Stimulated activated CD8-positive, alpha-beta memory T cell treated with anti-CD3 and anti-CD28 coated beads, Interleukin-15, amount 100 ng/mL, for 1 hour (primary cell): ENCODE results near the gene PRKG1.

ENCODE experiments used
- DNase-seq: peaks from one replicate; pipeline ENCODE4 v3.0.0-alpha.2; 2020; ENCODE audit warnings: low read depth

The PRKG1 gene

DNA sequence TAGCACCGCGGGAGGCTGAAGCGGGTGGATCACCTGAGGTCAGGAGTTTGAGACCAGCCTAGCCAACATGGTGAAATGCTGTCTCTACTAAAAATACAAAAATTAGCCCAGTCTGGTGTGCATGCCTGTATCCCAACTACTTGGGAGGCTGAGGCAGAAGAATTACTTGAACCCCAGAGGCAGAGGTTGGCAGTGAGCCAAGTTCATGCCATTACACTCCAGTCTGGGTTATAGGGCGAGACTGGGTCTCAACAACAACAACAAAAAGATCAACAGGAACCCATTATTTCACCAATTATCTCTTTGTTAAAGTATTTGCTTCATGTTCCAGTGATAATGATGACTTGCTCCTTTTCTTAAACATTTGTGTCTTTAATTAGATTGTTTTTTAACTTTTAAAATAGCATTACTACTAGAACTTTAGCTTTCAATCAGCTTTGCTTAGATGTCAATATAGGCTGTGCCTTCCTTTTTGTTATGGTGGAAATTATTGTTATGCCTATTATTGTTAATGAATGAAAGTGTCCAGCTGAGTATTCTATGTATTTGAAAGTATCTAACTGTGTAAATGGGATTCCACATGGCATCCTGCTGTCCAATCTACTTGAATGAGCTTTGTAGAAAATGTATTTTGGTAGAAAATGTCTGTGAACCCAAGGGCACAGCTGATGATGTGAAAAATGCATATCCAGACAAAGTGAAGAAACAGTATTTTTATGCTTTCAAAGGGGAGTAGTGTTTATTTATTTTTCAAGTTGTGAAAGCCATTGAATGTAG, 686.8 kb downstream of the PRKG1 start:
- DNase-seq, result no peak

DNA sequence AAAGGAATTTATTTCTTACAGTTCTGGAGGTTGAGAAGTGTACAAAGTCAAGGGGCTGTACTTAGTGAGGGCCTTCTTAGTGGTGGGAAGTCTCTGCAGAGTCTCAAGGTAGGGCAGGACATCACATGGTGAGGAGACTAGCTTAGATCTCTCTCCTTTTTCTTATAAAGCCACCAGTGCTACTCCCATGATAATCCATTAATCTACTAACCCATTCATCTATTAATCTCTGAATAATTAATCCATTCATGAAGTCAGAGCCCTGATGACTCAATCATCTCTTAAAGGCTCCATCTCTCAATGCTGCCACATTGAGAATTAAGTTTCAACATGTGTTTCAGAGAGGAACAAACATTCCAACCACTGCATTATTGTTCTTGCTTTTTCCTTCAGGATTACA, 689.5 kb downstream of the PRKG1 start:
- no peak for DNase-seq

DNA sequence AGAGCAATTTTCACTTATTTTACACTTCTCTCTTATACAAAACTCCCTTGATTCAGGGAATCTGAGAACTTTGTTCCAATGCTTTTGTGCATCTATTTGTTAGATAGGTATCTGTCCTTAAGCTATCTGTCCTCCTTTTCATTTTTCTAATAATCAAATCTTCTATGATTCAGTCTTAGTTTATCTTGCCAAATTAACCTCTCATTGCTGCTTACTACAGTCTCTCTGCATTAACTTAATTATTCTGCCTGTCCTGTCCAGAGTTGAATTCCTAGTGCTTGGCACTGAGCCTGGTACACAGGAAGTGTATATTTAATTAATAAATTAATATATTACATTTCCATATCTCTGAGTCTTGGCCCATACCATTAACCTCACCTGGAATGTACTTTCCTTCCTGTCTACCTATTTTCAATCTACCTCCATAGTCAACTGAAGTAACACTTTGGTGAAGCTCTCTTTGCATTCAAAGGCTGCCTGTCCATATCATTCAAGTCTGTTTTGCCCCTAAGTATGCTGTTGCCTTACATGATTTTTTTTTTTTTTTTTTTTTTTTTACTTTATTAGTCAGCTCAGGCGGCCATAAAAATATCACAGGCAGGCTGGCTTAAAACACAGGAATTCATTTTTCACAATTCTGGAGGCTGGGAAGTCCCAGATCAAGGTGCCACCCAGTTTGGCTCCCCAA, 691.1 kb downstream of the PRKG1 start:
- DNase-seq, result no peak

DNA sequence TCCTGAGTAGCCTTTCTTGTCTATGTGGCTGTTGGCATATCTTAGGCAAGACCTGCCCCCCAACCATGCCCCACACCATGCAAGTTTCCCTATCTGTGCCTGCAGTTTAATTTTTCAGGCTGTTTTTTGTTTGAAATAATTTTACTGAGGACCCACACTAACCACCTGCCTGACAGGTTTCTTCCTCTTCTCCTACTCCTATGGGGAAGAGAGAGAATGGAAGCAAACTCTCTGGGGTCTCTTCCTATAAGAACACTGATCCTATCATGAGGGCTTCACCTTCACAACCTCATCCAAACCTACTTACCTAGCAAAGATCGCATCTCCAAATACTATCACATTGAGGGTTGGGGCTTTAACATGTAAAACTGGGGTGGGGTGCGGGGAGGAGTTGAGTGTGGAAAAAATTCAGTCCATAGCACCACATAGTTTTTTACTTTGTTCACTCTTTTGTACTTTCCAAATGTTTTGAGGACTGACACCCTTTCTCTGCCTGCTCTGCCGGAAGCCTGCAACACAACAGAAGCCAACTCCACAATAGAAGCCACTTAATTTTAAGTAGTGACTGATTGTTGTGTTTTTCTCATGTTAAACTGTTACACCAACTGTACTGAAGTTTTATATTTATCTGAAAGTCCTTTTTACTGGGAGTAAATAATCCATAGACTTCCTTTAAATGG, 692.3 kb downstream of the PRKG1 start:
- DNase-seq, result no peak

DNA sequence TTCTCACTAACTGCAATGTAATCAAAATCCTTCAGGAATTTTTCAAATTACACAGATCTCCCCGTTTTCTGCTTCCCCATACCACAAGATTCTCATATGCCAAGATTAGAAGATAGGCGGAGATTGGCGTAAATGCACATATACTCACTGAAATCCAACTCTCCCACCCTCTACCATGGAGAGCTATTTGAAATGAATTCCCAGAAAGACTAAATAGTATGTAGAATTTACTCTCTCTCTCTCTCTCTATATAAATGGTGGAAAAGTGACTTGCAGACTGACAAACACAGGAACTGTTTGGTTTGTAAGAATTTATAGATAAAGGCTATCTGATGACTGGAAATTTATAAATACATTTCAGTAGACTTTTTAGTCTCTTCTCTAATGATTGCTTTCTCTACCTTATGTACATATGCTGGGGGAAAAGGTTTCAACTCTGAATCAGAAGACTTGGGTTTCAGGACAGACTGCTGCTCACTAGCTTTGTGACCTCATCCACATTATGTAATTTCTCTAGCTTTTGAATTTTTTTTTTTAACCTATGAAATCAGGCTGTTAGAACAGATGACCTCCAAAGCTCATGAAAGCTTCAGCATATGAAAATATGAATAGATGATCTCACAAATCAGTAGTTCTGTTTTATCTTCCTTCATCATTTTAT, 692.9 kb downstream of the PRKG1 start:
- DNase-seq, result no peak

DNA sequence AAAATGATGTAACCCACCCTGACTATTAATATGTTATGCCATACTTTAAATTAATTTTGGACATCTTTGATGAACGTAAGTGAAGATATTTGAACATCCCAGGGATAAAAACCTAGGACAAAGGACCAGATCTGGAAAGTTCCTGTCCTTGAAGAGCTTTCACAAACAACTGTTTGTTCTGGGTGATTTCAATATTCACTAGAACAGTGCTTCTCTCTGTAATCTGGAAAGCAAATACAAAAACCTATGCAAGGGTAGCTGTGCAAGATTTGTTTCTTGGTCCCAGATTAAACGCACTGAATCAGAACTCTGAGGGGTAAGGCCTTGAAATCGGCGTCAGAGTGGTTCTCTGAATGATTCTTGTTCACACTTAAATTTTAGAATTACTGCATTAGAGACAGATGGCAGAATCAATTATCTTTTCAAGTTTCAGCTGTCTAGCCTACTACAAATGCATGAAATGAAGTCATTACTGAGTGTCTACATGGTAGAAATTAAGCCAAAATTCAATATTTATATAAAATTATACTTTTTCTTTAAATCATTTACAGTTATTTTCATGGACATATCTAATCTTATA, 694.7 kb downstream of the PRKG1 start:
- no peak for DNase-seq

DNA sequence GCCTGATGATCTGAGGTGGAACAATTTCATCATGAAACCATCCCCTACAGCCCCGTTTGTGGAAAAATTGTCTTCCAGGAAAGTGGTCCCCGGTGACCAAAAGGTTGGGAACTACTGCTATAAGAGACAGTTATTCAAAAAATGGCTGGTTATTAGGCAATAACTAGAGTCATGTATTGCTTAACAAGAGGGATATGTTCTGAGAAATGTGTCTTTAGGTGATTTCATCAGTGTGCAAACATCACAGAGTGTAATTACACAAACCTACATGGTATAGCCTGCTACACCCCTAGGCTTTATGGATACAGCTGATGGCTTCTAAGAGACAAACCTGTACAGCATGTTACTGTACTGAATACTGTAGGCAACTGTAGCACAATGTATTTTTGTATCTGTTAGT, 696.4 kb downstream of the PRKG1 start:
- DNase-seq, result no peak

DNA sequence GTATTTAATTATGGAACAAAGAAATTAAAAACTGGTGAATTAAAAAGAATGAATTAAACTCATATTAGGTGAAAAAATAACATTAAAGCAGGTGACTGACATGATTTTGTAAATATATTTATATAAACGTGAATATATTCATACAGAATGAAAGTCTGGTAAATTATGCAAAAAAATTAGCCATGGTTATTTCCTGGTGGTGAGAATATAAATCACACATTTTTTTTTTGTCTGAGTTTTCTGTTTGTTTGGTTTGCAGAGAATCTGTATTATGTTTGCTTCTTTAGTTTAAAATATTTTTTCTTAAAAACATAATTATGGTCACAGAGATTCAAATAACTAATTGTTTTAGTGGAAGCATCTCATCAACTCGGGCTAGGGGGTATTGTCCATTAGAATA, 698.1 kb downstream of the PRKG1 start:
- DNase-seq, result no peak

DNA sequence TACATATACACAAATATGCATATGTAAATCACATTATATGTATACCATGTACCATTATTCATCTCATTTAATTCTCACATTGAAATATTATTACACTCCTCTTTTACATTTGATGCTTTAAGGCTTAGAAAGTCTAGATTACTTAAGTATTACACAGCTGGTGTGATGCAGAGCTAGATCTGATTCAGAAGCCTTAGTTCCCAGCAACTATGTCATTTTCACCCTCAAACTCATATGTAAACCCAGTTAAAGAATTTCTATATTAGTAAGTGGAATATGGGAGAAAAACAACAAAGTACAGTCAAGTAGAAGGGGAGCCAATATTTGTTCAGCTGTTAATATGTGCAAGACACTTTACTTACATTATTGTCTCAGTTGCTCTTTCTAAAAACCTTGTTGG, 699.4 kb downstream of the PRKG1 start:
- DNase-seq, result no peak

DNA sequence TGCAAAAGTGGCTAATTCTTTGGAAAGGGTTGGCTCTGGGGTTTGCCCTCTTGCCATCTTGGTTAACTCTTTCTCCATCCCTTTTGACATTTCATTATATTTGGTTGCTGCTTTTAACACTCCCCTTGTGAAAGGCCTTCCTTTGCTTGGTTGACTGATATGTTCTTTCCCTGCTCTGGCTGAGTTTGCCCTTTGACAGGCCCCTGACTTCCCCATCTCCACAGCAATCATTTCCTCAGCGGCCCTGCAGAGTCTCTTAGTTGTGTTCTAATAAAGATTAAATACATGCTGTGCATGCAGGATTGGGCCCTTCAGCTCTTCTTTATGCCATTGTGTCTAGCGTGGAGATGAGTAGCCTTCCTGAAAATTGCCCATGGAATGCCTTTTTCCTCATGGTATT, 709.7 kb downstream of the PRKG1 start:
- no peak for DNase-seq

DNA sequence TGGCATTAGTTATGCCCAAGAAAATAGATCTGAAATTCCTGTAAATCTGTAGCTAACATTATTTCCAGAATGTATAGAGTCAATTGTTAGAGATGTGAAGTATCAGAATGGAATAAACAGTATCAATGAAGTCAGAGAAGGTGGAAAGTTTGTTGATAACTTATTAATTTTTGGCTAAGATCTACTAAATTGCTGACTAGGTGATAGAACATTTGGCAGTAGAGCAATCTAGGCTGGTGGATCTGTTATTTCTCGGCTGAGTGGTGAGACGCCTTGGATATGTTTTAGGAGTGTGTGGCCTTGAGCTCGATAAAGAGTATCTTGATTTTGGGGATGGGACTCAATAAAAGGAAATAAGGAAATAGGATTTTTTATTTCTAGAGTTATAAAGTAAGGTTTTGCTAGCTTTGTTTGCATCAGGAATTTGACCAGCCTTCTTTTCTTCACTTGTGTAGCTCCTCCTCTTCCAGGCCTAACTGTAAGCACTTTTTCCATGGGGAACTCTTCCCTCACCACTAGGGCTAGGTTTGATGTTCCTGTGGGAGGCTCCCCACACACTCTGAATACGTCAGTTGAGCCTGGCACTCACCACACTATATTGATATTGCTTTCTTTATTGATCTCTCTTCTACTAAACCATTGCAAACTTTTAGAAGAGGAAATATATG, 711.9 kb downstream of the PRKG1 start:
- no peak for DNase-seq

DNA sequence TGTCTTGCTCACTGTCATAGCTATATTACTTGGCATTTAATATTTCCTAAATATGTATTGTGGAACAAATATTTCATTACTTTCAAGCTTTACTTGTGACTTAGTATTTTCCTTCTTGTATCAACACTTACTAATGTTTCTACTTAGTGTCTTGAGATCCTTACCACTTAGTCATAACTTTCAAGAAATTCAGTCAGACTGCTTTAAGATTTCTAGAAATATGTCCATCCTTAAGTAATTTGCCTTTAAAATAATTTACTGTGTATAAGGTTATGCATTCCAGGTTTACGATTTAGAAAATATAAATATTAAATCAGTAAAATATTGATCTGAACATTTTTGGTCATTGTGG, 712.4 kb downstream of the PRKG1 start:
- DNase-seq, result no peak

DNA sequence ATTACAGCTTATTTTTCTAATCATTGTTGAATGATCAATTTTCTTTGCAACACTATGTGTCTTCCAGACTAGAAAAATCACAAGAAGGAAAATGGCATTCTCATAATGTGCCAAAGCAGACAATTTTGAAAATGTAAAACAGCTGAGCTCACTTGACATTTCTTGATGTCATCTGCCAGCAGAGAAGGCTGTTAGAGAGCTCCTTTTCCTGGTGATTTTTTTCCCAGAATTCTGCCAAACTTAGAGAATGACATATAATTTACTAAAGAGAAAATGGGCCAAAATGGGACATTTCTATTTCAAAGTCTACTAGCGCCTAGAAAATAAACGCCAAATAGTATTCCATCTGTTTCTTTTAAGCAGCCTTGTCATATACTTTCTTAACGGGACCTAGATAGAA, 714.0 kb downstream of the PRKG1 start:
- DNase-seq, result no peak

DNA sequence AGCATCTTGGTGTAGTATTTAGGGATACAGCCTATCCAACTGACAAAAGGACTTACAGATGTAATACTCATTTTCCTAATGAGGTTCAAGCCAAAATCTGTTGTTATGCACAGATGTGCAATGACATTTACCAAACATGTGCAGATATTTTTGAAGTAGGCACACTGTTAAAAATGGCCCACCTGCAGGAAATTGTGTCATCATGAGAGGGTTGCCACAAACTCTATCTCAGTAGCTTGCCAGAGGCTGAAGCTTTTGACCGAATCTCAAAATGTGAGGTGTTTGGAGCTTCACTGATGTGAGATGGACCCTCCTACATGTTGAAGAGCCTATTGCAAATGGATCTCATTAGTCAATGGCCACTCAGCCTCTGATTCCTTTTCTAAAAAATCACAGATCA, 714.8 kb downstream of the PRKG1 start:
- DNase-seq, result no peak

DNA sequence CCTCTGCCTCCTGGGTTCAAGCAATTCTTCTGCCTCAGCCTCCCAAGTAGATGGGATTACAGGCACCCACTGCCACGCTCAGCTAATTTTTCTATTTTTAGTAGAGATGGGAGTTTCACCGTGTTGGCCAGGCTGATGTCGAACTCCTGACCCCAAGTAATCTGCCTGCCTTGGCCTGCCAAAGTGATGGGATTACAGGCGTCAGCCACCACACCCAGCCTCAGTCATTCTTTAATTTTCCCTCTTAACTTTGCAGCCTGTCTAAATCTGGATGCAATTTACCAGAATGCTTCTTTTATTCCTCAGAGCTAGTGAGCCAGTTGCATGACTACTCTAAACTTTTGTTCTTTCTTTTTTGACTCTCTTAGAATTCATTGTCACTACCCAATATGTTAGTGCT, 715.6 kb downstream of the PRKG1 start:
- no peak for DNase-seq

DNA sequence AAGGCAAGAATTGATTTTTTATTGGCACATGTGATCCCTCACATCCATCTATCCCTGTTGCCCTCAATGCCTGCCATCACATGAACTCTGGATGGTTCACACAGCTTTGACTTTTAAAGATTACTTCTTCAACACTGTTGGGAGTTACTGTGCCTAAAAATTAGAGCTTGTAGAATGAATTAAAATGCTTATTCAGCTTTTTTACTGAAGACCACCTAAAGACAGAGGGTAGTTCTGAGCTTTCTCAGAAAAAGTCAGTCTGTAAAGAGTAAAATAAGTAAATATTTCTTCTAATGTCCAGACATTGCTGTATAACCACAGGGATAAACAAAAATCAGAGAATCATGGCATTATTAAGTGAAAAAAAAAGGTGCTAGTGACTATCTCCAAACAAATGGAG, 718.4 kb downstream of the PRKG1 start:
- DNase-seq, result no peak

DNA sequence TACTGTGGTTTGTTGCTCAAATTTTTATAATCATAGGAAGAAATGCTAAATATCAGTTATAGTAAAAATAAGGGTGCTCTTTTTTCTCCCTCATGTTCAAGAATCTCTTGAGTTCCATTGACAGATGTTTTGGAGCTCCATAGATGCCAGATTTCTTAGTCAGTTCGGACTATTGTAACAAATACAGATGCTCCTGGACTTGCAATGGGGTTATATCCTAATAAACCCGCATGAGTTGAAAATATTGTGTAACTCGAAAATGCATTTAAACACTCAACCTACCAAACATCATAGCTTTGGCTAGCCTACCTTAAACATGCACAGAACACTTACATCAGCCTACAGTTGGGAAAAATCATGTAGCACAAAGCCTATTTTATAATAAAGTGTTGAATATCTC, 725.8 kb downstream of the PRKG1 start:
- no peak for DNase-seq

DNA sequence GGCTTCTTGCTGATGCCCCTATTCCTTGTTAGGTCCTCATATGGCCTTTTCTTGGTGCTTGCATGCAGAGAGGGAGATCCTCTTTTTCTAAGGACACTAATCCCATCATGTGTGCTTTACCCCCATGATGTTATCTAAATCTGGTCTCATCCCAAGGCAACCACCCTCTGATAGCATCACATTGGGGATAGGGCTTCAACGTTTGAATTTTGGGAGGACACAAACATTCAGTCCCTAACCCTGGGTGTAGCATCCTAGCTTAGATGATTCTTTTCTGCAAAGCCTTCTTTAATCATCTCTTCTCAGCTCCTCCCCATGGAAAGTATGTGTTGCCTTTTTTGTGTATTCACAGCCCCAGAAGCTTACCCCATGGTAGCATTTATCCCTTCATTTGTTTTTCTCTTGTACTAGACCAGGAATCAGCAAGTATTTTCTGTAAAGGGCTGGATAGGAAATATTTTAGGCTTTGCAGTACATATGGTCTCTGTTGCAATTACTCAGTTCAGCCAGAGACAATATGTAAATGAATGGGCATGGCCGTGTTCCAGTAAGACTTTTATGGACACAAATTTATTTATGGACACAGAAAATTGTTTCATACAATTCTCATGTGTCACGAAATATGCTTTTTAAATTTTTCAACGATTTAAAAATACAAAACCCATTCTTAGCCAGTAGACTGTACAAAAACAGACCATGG, 726.6 kb downstream of the PRKG1 start:
- DNase-seq, result no peak

DNA sequence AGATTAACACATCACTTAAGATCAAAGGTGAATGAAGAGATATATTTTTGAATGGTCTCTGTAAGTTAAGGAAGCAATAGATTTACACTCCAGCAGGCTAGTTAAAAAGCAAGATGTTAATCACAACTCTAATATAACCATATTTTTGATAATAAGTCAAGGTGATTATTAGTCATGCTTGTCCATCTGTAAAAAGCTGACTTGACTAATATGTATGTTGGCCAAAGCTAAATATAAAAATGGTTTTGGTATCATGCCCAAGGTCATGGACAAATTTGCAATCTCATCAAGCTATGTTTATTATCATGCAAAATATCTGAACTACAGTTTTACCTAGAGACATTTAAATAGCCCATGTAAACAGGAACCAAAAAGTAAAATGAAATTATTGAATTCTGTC, 727.7 kb downstream of the PRKG1 start:
- no peak for DNase-seq

DNA sequence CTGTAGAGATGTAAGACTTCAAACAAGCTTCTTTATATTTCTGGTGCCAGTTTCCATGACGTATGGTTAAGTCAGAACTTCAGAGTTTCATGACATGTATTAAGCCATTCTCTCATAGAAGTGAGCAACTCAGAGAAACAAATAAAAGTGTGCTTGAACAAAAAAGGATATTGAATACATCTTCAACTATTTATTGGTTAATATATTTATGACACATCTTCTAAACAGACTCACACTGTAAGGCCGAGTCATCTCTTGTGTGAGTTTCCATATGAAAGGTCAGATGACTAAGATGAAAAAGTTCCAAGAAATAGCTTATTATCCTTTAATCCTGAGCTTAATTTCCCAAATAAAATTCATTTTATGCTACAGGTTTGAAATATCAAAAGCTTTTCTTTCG, 730.6 kb downstream of the PRKG1 start:
- DNase-seq, result no peak

DNA sequence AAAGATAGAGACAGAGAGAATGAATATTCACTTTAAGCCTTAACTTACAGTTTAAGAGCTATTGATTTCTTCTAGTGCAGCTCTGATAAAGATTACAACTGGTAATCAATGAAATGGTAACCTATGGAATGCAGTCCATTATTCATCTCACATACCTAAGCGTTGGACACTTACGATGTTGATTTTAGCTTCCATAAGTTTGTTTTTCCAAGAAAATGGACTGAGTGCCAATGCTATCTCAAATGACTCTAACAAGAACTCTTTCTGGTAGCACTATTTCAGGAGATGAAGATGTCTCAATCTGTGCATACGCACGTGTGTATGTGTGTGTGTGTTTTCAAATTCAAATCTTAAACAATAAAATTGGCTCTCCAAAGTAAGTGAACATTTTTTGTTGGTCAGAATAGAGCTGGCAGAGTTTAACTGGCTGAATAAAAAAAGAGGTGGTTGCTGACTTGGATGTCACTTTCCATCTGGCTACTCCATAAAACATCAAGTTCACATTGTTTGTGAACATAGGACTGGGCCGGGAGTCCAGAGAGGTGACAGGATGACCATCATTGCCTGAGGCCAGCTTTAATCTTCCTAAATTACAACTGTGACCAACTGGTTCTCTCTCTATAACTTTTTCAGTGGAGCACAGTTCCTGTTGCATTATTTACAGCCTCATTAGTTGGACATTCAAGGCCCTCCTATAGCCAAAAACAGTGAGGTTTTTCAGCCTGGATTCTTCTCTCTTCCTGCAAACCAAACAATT, 732.0 kb downstream of the PRKG1 start:
- no peak for DNase-seq
